GM23338 (cell line): ENCODE data around the gene CSRNP3. TPM values are rescaled to one million over a fixed set of nuclear protein-coding genes. Genes with fewer than 3 reads are reported as not detected.
A peak's percentile ranks its signal among the peaks of the same experiment; 100 is the strongest.

ENCODE experiments used
- ATAC-seq: fragments of 200-7000 bp; cut with Tn5 transposase; 3 replicates; pipeline ENCODE4 v1.9.1; 2020
- DNase-seq: peaks from one replicate; pipeline ENCODE4 v3.0.0-alpha.2; 2015; ENCODE audit warnings: low spot score
- H2AFZ ChIP-seq: fragments of 200-600 bp; sonication (generic); 2 replicates; pipeline ENCODE4 v1.8.0; 2016; ENCODE audit warnings: antibody characterized with exemption, mild to moderate bottlenecking, moderate library complexity
- H3F3A ChIP-seq: fragments of 200-600 bp; sonication (generic); replicated peaks from 2 replicates; pipeline ENCODE4 v1.8.0; 2017; ENCODE audit warnings: antibody characterized with exemption, mixed run types, low read depth
- H3K27ac ChIP-seq: fragments of 200-600 bp; sonication (generic); 2 replicates; pipeline ENCODE4 v1.6.1; 2016; ENCODE audit warnings: low read depth
- H3K27me3 ChIP-seq: fragments of 200-600 bp; sonication (generic); 2 replicates; pipeline ENCODE4 v1.8.0; 2016; ENCODE audit warnings: mild to moderate bottlenecking, mixed run types, moderate library complexity; ENCODE audit not compliant: insufficient read depth
- H3K36me3 ChIP-seq: fragments of 200-600 bp; sonication (generic); 2 replicates; pipeline ENCODE4 v1.8.0; 2016; ENCODE audit warnings: mild to moderate bottlenecking; ENCODE audit not compliant: insufficient read depth
- H3K4me1 ChIP-seq: fragments of 200-600 bp; sonication (generic); 2 replicates; pipeline ENCODE4 v1.8.0; 2016; ENCODE audit warnings: mild to moderate bottlenecking, moderate library complexity; ENCODE audit not compliant: insufficient read depth
- H3K4me2 ChIP-seq: fragments of 200-600 bp; sonication (generic); 2 replicates; pipeline ENCODE4 v1.7.1; 2017; ENCODE audit warnings: mixed run types
- H3K4me3 ChIP-seq: fragments of 200-600 bp; sonication (generic); 2 replicates; pipeline ENCODE4 v1.6.1; 2016; ENCODE audit warnings: mixed run types
- H3K79me2 ChIP-seq: fragments of 200-600 bp; sonication (generic); replicated peaks from 2 replicates; pipeline ENCODE4 v1.8.0; 2017; ENCODE audit warnings: mild to moderate bottlenecking; ENCODE audit not compliant: insufficient read depth
- H3K9me2 ChIP-seq: fragments of 200-600 bp; sonication (generic); 2 replicates; pipeline ENCODE4 v1.8.0; 2017; ENCODE audit not compliant: insufficient read depth
- H4K20me1 ChIP-seq: fragments of 200-600 bp; sonication (generic); replicated peaks from 2 replicates; pipeline ENCODE4 v1.8.0; 2017; ENCODE audit warnings: mild to moderate bottlenecking; ENCODE audit not compliant: insufficient read depth
- H3K27ac Mint-ChIP-seq: 2 replicates; pipeline ENCODE4 v1.8.0; 2020; ENCODE audit warnings: inconsistent platforms, mild to moderate bottlenecking, moderate library complexity, mixed read lengths
- H3K27me3 Mint-ChIP-seq: 3 replicates; pipeline ENCODE4 v1.8.0; 2022; ENCODE audit warnings: low read depth, mild to moderate bottlenecking, moderate library complexity, mixed read lengths, inconsistent platforms; ENCODE audit not compliant: insufficient read depth, poor library complexity
- H3K36me3 Mint-ChIP-seq: 3 replicates; pipeline ENCODE4 v1.8.0; 2021; ENCODE audit warnings: low read depth, mild to moderate bottlenecking, inconsistent platforms, moderate library complexity, mixed read lengths
- H3K4me1 Mint-ChIP-seq: 3 replicates; pipeline ENCODE4 v1.8.0; 2020; ENCODE audit warnings: mild to moderate bottlenecking, inconsistent platforms, mixed read lengths
- H3K4me3 Mint-ChIP-seq: 3 replicates; pipeline ENCODE4 v1.8.0; 2021; ENCODE audit warnings: moderate library complexity, mild to moderate bottlenecking, inconsistent platforms, mixed read lengths
- H3K9me3 Mint-ChIP-seq: 3 replicates; pipeline ENCODE4 v1.8.0; 2020; ENCODE audit warnings: moderate library complexity, mild to moderate bottlenecking, inconsistent platforms, mixed read lengths
- CREB1 ChIP-seq: fragments of 250-450 bp; sonication (Bioruptor Pico); IDR thresholded peaks from 2 replicates; pipeline ENCODE4 v1.5.0; 2020; ENCODE audit warnings: low read depth, mild to moderate bottlenecking, moderate library complexity
- ETS1 ChIP-seq: IDR thresholded peaks from 2 replicates; pipeline ENCODE4 v1.6.1; 2016; ENCODE audit warnings: antibody characterized with exemption
- EZH2 ChIP-seq: fragments of 200-600 bp; sonication (generic); IDR thresholded peaks from one replicate; pipeline ENCODE4 v1.8.0; 2017; ENCODE audit warnings: antibody characterized with exemption, mild to moderate bottlenecking, low read depth; ENCODE audit not compliant: unreplicated experiment
- EZH2phosphoT487 ChIP-seq: fragments of 200-600 bp; sonication (generic); IDR thresholded peaks from one replicate; pipeline ENCODE4 v1.8.1; 2018; ENCODE audit warnings: antibody characterized with exemption; ENCODE audit not compliant: unreplicated experiment
- JUNB ChIP-seq: IDR thresholded peaks from one replicate; pipeline ENCODE4 v1.6.1; 2016; ENCODE audit warnings: antibody characterized with exemption; ENCODE audit not compliant: unreplicated experiment
- NANOG ChIP-seq: IDR thresholded peaks from 2 replicates; pipeline ENCODE4 v1.6.1; 2016; ENCODE audit warnings: antibody characterized with exemption, borderline replicate concordance
- POLR2AphosphoS5 ChIP-seq: IDR thresholded peaks from 2 replicates; pipeline ENCODE4 v1.6.1; 2016; ENCODE audit warnings: antibody characterized with exemption, low read depth
- STAT1 ChIP-seq: IDR thresholded peaks from one replicate; pipeline ENCODE4 v1.6.1; 2016; ENCODE audit warnings: antibody characterized with exemption; ENCODE audit not compliant: unreplicated experiment
- ZNF114 ChIP-seq: fragments of 250-450 bp; sonication (Bioruptor Pico); IDR thresholded peaks from 2 replicates; pipeline ENCODE4 v1.5.0; 2020; ENCODE audit warnings: mild to moderate bottlenecking, moderate library complexity
- ZNF462 ChIP-seq: fragments of 250-450 bp; sonication (Bioruptor Pico); IDR thresholded peaks from 2 replicates; pipeline ENCODE4 v1.5.0; 2020; ENCODE audit warnings: mild to moderate bottlenecking, moderate library complexity
- polyA plus RNA-seq: library from polyadenylated mRNA; unstranded; fragments of >200 nt; fragmentation: Nextera tagmentation; extraction: Ambion mirVana; gene quantifications from 2 replicates; pipeline ENCODE4 v1.2.1, GENCODE V29; 2016
- total RNA-seq: library from RNA; depleted of rRNA; stranded (reverse); fragments of >200 nt; shearing (Covaris generic); gene quantifications from 2 replicates; pipeline ENCODE4 v1.2.3, GENCODE V29; 2014
- TF ChIP-seq, protein P1 (sequence below), 2 experiments: fragments of 200-600 bp in 1 of 2; sonication (generic) in 1 of 2; conservative IDR thresholded peaks; 2 replicates each; pipeline versions ENCODE4 v1.5.1 to v1.6.1; 2016 to 2017; ENCODE audit warnings: antibody characterized with exemption in 2 of 2, low read depth in 2 of 2, mild to moderate bottlenecking in 2 of 2, moderate library complexity in 1 of 2
- TF ChIP-seq, protein P2 (sequence below): IDR thresholded peaks from one replicate; pipeline ENCODE4 v1.6.1; 2018; ENCODE audit warnings: antibody characterized with exemption; ENCODE audit not compliant: unreplicated experiment

The CSRNP3 gene
- total and polyA plus RNA-seq, 2 experiments from 2014 or later: 3.8 to 6.8 TPM

DNA sequence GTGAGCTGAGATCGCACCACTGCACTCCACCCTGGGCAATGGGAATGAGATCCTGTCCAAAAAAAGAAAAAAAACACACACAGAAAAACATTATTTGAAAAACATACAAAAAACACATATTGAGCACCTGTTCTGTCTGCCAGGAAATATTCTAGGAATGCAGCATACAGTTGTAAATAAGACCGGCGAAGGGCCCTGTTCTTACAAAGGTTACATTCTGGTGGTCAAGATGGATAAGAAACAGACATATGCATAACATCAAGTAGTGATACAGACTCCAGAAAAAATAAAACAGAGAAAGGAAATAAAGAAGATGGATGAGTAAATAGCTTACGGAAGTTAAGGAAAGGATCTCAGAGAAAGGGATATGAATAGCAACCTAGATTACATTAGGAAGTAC lies 164.8 kb downstream of the CSRNP3 start:
- TF ChIP-seq, protein P1, sequence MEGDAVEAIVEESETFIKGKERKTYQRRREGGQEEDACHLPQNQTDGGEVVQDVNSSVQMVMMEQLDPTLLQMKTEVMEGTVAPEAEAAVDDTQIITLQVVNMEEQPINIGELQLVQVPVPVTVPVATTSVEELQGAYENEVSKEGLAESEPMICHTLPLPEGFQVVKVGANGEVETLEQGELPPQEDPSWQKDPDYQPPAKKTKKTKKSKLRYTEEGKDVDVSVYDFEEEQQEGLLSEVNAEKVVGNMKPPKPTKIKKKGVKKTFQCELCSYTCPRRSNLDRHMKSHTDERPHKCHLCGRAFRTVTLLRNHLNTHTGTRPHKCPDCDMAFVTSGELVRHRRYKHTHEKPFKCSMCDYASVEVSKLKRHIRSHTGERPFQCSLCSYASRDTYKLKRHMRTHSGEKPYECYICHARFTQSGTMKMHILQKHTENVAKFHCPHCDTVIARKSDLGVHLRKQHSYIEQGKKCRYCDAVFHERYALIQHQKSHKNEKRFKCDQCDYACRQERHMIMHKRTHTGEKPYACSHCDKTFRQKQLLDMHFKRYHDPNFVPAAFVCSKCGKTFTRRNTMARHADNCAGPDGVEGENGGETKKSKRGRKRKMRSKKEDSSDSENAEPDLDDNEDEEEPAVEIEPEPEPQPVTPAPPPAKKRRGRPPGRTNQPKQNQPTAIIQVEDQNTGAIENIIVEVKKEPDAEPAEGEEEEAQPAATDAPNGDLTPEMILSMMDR (conservative IDR thresholded peaks at IDR 0.05; ENCODE audit: low read depth in 2 of 2): no peak
- TF ChIP-seq CREB1 (CRISPR knock-in tag) (no peak), NANOG (no peak), EZH2phosphoT487 (no peak), POLR2AphosphoS5 (no peak), STAT1 (no peak), JUNB (no peak), EZH2 (no peak), ETS1 (no peak), ZNF462 (no peak), ZNF114 (CRISPR knock-in tag) (no peak)
- TF ChIP-seq, protein P2, sequence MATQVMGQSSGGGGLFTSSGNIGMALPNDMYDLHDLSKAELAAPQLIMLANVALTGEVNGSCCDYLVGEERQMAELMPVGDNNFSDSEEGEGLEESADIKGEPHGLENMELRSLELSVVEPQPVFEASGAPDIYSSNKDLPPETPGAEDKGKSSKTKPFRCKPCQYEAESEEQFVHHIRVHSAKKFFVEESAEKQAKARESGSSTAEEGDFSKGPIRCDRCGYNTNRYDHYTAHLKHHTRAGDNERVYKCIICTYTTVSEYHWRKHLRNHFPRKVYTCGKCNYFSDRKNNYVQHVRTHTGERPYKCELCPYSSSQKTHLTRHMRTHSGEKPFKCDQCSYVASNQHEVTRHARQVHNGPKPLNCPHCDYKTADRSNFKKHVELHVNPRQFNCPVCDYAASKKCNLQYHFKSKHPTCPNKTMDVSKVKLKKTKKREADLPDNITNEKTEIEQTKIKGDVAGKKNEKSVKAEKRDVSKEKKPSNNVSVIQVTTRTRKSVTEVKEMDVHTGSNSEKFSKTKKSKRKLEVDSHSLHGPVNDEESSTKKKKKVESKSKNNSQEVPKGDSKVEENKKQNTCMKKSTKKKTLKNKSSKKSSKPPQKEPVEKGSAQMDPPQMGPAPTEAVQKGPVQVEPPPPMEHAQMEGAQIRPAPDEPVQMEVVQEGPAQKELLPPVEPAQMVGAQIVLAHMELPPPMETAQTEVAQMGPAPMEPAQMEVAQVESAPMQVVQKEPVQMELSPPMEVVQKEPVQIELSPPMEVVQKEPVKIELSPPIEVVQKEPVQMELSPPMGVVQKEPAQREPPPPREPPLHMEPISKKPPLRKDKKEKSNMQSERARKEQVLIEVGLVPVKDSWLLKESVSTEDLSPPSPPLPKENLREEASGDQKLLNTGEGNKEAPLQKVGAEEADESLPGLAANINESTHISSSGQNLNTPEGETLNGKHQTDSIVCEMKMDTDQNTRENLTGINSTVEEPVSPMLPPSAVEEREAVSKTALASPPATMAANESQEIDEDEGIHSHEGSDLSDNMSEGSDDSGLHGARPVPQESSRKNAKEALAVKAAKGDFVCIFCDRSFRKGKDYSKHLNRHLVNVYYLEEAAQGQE: no peak
- H3K79me2 ChIP-seq: no peaks in the 10 kb centered on the region
- no peaks in the 10 kb centered on the region for H4K20me1 ChIP-seq
- H3K4me1 ChIP-seq: peaks cover 44% of the 10 kb centered on the region
- peak overlapping the region; percentile 1; the same call in 1 of the 2 replicates for H3K4me3 ChIP-seq
- H3K27ac ChIP-seq: peak overlapping the region; percentile 91
- Mint-ChIP-seq H3K27ac (peak overlapping the region; percentile 61), H3K4me1 (peaks cover 49% of the 10 kb centered on the region), H3K36me3 (no peaks in the 10 kb centered on the region), H3K27me3 (peaks cover 3% of the 10 kb centered on the region), H3K4me3 (no peak overlapping the region; the same call in 2 of the 3 replicates), H3K9me3 (no peaks in the 10 kb centered on the region)
- no peak overlapping the region for H2AFZ ChIP-seq
- H3K9me2 ChIP-seq: no peaks in the 10 kb centered on the region
- ATAC-seq (peak; percentile 22), DNase-seq (peak; percentile 60)
- H3F3A ChIP-seq: no peaks in the 10 kb centered on the region
- no peaks in the 10 kb centered on the region for H3K36me3 ChIP-seq
- H3K27me3 ChIP-seq: no peaks in the 10 kb centered on the region
- peak overlapping the region; percentile 2 for H3K4me2 ChIP-seq
